GM19372 (cell line): ENCODE results near the gene BICDL2.

Experiments
- ATAC-seq: cut with Tn5 transposase; IDR thresholded peaks from one replicate; pipeline ENCODE4 v1.9.1; 2021; ENCODE audit warnings: mild to moderate bottlenecking, low read depth, moderate library complexity; ENCODE audit not compliant: unreplicated experiment

BICDL2 gene

GRCh38 chr16:3012828-3013420 is 23.8 kb downstream of the BICDL2 start, which contains the start of gene CLDN9:
CLDN9 (plus strand) TSS chr16:3012923; CDS start chr16:3013363, 440 bp downstream.
- ATAC-seq: no peak

DNA sequence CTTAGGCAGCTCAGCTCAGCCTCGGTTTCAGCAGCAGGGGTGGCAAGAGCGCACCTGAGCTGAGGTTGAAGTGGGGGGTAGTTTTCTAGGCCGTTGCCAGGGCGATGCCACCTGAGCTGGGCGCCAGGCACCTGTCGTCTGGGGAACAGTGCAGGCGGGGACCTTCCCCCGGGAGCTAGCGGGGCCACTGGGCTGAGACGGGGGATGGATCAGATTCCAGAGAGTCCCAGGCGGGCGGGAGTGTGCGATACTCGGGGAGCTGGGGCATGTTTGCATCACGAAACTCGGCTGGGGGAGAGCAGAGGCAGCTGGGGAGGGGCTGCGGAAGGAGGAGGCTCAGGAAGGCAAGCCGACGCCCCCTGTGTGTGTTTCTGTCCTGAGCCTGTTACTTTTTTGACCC is 24.5 kb downstream of the BICDL2 start:
- ATAC-seq: no peak

- ATAC-seq: no peak
These were observed 26.2 kb downstream of the BICDL2 start for GRCh38 chr16:3010510-3010909.

- ATAC-seq: no peak
These were observed 27.0 kb downstream of the BICDL2 start for GRCh38 chr16:3009568-3010390.

DNA sequence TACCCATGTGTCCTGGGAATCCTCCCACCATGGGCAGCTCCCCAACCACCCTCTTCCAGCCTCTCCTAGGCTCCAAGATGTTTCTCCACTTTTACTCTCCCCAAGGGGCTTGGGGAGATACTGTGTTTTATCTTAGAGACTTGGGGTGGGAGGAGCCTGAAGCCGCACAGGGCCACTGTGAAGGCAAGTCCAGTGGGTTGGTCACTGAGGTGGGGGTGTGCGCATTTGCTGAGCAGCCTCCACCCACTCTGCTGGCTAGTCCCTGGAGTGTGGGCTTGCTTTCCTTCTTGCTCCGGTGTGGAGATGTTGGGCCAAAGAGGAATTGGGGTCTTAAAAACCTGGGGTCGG is 28.1 kb downstream of the BICDL2 start:
- ATAC-seq: no peak

GRCh38 chr16:3007957-3008689 is 28.6 kb downstream of the BICDL2 start:
- no peak for ATAC-seq

DNA sequence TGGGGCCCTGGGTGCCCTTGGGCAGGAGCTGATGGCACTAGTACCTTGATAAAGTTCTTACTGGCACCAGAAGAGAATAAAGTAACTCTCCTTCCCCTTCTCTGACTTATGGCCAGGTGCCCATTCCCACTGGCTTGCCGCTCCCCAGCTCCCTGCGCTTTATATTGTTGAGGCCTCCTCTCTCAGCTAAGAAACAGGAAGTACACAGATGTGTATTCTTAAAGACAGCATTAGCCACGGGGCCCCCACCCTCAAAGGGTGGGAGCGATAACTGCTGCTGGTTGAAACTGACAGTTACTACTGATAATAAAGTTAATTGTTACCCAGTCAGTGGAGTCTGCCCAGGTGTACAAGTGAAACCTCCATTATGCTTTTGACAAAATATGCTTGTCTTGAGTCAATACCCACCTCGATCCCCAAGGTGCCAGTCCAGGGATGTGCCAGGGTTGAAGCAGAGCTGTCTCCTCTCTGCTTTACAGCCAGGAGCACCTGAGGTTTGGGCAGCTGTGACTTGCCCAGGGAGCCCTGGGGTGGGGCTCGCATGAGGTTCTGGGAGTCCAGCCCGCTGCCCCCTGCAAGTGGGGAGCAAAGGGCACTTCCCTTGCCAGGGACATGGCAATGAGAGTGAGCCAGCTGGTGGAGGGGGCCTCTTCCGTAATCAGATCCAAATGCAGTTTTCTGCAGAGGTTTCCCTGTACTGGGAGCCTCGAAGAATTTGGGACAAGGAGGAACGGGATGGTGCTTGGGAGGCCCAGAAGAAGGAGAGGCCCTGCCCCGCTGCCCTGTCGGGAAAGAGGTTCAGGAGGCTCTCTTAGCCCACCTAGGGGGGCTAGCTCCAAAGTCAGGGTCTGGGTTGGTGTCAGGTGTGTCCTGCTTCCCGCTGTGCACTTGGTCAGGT is 29.4 kb downstream of the BICDL2 start:
- no peak for ATAC-seq

GRCh38 chr16:3004781-3005284 is 31.9 kb downstream of the BICDL2 start:
- ATAC-seq: no peak

DNA sequence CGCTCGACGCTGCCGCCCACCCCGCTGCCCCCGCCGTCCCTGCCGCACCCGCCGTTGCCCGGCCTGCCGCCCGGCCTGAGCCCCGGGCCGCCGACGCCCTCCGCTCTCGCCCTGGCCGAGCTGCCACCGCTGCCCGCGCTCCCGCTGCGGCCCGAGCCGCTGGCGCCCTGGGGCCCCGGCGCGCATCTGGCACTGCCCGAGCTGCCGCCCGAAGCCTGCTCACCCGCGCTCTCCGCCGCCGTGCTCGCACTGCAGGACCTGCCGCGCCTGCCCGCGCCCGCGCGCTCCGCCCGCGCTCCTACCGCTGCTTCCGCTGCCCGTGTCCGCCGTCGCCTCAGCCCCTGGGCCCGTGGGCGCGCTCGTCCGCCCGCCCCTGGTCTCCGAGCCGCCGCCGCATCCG is 32.4 kb downstream of the BICDL2 start:
- ATAC-seq: no peak

DNA sequence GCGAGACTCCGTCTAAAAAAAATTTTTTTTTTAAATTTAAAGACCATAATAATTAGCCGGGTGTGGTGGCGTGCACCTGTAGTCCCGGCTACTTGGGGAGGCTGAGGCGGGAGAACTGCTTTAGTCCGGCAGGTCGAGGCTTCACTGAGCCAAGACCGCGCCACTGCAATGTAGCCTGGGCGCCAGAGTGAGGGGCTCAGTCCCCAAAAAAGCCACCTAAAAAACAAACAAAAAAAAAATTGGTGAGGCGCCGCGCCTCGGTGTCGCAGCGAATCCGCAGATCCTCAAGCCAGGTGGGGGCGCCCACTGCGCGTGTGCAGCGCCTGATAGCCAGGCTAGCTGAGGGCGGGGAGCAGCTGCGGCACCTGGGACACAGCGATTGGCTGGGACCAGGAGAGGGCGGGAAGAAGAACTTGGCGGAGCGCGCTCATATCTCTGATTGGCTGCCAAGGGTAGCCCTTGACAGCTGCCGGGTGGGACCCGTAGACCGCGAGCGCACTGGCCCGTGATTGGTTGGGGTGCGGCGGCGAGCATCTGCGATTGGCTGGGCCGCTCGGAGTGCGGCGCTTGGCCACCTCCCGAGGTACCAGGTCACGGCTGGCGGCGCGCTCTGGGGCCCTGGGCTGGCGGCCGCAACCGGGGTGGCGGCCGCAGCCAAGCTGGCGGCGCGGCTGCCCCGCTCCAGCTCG is 33.0 kb downstream of the BICDL2 start:
- peak; percentile 93 for ATAC-seq

- ATAC-seq: no peak
These were observed 35.4 kb downstream of the BICDL2 start for GRCh38 chr16:3001316-3001715.

GRCh38 chr16:3000540-3000939 is 36.2 kb downstream of the BICDL2 start:
- no peak for ATAC-seq

DNA sequence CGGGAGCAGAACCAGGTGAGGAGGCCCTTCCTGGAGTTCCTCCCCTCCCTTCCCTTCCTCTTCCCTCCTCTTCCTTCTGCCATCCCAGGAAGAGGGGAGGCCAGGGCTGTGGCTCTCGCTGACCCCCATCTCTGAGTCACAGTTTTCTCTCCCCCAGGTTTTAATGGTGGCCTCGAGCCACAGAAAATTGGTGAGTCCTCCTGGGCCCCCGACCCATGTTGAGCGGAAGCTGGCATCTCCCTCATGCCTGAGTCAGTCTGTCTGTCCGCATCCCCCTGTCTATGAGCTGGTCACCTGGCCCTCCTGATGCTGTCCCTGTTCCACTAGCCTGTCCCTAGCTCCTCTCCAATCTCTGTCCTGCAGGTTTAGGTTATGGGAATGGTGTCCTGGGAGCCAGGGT is 36.8 kb downstream of the BICDL2 start:
- ATAC-seq: no peak

- ATAC-seq: no peak
These were observed 40.4 kb downstream of the BICDL2 start for GRCh38 chr16:2996298-2996697.

- ATAC-seq: no peak
These were observed 44.2 kb downstream of the BICDL2 start for GRCh38 chr16:2992383-2993081.

DNA sequence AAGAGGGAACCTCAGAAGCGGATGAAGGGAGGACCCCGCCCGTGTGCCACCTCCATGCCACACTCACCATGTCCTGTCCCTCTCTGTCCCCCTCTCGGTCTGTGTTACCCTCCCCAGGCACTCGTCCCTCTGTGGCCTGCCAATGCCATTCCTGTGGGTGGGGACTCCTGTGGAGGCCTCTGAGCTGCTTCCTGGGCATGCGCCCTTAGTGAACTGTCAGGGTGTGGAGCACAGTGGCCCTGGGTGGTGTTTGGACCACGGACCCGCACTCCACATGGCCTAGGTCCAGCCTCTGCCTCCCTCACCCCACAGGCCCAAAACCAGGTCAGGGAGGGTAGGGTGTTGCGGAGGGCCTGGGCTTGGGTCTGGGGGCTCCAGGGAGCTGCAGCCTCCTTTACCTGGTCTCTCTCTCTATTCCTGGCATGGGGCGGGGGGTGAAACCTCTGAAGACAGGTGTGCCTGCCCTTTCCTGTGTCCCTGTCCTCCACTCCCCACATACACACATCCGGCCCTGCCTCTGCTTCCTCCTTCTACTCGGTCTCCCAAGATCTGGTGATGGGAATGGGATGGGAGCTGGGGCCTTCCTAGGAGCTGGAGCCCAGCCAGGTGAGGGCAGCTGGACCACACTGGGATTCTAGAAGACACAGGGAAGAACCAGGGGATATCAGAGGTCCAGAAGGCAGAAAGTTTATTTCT is 45.0 kb downstream of the BICDL2 start:
- ATAC-seq: no peak

GRCh38 chr16:2990891-2991290 is 45.9 kb downstream of the BICDL2 start:
- no peak for ATAC-seq

- no peak for ATAC-seq
These were observed 48.1 kb downstream of the BICDL2 start for GRCh38 chr16:2988590-2989099.
